Activated CD4-positive, alpha-beta T cell treated with anti-CD3 and anti-CD28 coated beads for 48 hours (primary cell): ENCODE data around the gene KLK4.

ENCODE experiments used
- DNase-seq: peaks from one replicate; pipeline ENCODE4 v3.0.0-alpha.2; 2020

Gene KLK4

GRCh38 chr19:50878851-50879250 is 32.3 kb downstream of the KLK4 start:
- no peak for DNase-seq

- DNase-seq: no peak
Measured at GRCh38 chr19:50877338-50877737, 33.9 kb downstream of the KLK4 start.

- DNase-seq: no peak
Measured at GRCh38 chr19:50876456-50876855, 34.7 kb downstream of the KLK4 start.

- DNase-seq: no peak
Measured at GRCh38 chr19:50875795-50876422, 35.3 kb downstream of the KLK4 start.

- no peak for DNase-seq
Measured at GRCh38 chr19:50874211-50874610, 37.0 kb downstream of the KLK4 start.

GRCh38 chr19:50873056-50873455 is 38.1 kb downstream of the KLK4 start, which contains the start of gene KLK2:
TSS of gene KLK2 (plus strand) at chr19:50873439. CDS start at chr19:50873474, 35 bp downstream.
- no peak for DNase-seq

- peak; percentile 64 for DNase-seq
Measured at GRCh38 chr19:50870417-50871089, 40.6 kb downstream of the KLK4 start.

GRCh38 chr19:50869479-50869878 is 41.7 kb downstream of the KLK4 start:
- no peak for DNase-seq

- DNase-seq: no peak
Measured at GRCh38 chr19:50861496-50862286, 49.5 kb downstream of the KLK4 start.

- DNase-seq: no peak
Measured at GRCh38 chr19:50861010-50861409, 50.2 kb downstream of the KLK4 start.

- DNase-seq: no peak
Measured at GRCh38 chr19:50859849-50860248, 51.3 kb downstream of the KLK4 start.

- DNase-seq: no peak
Measured at GRCh38 chr19:50858886-50859285, 52.3 kb downstream of the KLK4 start.

GRCh38 chr19:50857366-50857765 is 53.8 kb downstream of the KLK4 start:
- DNase-seq: no peak
